GM18873 (cell line): ENCODE results near the gene LDHAL6B.

Experiments used
- ATAC-seq: cut with Tn5 transposase; IDR thresholded peaks from one replicate; pipeline ENCODE4 v1.9.1; 2021; ENCODE audit warnings: mild to moderate bottlenecking, moderate library complexity, moderate number of reproducible peaks; ENCODE audit not compliant: unreplicated experiment, low FRiP score

Gene LDHAL6B

GRCh38 chr15:59247364-59247763, 40.7 kb downstream of the LDHAL6B start:
- no peak for ATAC-seq

GRCh38 chr15:59249816-59250215, 43.2 kb downstream of the LDHAL6B start:
- ATAC-seq = no peak

GRCh38 chr15:59250249-59250648, 43.6 kb downstream of the LDHAL6B start:
- ATAC-seq = no peak

GRCh38 chr15:59251001-59251845, 44.6 kb downstream of the LDHAL6B start:
- ATAC-seq = peak; percentile 39

DNA sequence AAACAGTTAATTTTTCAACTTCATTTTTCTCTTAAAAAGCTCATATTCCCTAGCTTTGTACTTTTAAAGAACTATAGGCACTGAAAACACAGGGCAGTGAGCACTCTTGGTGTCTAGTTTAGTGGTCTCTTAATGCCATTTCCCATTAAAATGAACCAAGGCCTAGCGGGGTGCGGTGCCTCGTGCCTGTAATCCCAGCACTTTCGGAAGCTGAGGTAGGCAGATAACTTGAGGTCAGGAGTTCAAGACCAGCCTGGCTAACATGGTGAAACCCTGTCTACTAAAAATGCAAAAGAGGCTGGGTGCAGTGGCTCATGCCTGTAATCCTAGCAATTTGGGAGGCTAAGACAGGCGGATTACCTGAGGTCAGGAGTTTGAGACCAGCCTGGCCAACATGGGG, 45.5 kb downstream of the LDHAL6B start:
- ATAC-seq = no peak

GRCh38 chr15:59255680-59256336, 49.2 kb downstream of the LDHAL6B start:
- no peak for ATAC-seq

- no peak for ATAC-seq
Measured at GRCh38 chr15:59256482-59256881, 49.8 kb downstream of the LDHAL6B start.

DNA sequence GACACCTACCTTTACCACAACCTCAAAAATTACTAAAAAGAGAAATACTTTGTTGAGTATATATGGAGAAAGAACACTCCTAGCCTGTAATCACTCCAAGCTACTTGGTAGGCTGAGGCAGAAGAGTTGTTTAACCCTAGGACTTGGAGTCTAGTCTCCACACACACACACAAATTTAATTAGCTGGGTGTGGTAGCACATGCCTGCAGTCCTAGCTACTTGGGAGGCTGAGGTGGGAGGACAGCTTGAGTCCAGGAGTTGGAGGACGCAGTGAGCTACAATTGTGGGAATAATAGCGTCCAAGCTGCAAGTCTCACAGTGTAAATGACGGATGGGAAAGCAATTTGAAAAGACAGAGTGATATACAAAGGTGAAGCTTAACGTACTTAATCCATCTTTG, 50.5 kb downstream of the LDHAL6B start:
- ATAC-seq = no peak
